Measurements from ENCODE around the gene NID1.

DNA sequence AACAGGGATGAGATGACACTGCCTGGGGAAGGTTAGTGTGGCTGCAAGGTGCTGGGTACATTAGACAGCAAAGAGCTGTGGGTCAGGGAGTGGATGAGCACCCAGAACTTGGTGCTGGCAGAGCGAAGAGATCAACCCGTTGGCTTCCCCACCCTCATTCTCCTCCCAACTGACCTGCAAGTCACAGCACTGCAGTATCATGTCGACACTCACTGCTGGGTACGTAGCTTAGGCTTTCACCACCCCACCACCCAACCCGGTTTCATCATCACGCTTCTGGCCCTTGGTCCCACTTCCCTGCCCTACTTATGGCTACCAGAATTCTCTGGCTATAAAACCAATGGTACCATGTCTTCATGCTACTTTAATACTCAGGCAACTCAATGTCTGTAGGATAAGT lies 124.6 kb downstream of the NID1 start:
- TF ChIP-seq POLR2A (IDR thresholded peaks at IDR 0.05) (peak in 1 of 4 donors; percentile 25), POLR2AphosphoS5 (IDR thresholded peaks at IDR 0.05) (peak in 1 of 2 donors; percentile 67), EP300 (IDR thresholded peaks at IDR 0.05) (no peak)
- TF ChIP-seq, protein P1, sequence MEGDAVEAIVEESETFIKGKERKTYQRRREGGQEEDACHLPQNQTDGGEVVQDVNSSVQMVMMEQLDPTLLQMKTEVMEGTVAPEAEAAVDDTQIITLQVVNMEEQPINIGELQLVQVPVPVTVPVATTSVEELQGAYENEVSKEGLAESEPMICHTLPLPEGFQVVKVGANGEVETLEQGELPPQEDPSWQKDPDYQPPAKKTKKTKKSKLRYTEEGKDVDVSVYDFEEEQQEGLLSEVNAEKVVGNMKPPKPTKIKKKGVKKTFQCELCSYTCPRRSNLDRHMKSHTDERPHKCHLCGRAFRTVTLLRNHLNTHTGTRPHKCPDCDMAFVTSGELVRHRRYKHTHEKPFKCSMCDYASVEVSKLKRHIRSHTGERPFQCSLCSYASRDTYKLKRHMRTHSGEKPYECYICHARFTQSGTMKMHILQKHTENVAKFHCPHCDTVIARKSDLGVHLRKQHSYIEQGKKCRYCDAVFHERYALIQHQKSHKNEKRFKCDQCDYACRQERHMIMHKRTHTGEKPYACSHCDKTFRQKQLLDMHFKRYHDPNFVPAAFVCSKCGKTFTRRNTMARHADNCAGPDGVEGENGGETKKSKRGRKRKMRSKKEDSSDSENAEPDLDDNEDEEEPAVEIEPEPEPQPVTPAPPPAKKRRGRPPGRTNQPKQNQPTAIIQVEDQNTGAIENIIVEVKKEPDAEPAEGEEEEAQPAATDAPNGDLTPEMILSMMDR (IDR thresholded peaks at IDR 0.05): no peak

Data from upper lobe of left lung (tissue), 4 donors.